GM18508 (cell line): ENCODE measurements around the gene TGFB2.

Experiments used
- ATAC-seq: cut with Tn5 transposase; IDR thresholded peaks from one replicate; pipeline ENCODE4 v1.9.1; 2021; ENCODE audit warnings: moderate number of reproducible peaks; ENCODE audit not compliant: insufficient read depth, unreplicated experiment

TGFB2 gene

DNA sequence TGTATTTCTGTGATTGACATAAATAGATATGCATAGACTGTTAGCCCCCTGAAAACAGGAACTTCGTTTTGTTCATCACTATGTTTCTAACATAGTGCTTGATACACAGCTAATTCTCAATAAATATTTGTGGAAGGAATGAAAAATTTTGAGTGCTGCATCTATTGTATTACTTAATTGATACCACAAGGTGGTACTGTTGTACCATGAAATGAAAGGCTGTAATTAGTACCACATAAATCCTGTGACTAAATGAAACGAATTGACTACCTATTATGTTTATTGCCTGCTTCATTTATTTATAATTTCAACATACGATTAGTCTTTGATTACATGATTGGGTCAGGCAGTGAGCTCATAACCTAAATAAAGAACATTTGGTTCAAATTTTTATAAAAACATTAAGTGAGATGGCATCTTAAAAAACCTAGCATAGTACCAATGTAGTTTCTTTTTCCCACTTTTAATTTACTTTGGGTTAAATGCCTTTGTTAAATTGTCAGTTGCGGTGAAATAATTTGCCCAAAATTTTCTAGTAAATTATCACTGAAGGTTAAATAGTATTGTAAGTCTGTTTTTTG is 15.0 kb upstream of the TGFB2 start:
- ATAC-seq = peak; percentile 66

DNA sequence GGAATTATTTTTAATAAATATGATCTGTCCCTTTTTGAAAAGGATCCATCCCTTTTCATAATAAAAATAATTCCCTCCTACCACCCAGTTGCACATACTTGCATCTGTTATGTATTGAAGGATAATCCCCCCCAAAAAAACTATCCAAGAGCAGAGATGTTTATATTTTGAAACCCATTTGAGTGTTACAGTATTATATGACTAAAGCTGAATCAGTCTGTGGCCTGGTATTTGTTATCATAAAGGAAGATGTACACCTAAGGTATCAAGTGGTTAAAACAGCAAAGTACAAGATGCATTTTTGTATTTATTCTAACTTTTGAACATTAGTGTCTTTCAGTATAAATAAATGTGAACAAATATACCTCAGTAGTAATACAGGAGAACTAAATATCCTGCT is 12.7 kb upstream of the TGFB2 start:
- no peak for ATAC-seq

DNA sequence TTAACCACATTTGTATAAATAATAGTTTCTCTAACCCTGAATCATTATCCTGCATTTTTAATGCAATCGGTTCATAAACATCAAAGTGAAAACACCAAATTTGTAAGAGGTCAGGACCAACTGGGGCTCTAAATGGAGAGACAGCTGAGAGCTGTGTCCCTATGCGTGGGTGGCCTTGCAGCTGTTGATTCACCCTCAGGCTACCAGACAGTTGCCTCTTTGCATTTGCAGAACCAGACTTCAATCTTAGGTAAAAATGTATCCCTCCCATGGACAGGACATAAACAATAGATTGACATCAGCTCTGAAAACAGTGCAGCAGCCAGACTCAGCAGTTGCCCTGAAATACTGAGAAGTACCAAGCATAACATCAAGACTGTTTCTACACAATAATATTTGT is 8.8 kb upstream of the TGFB2 start:
- no peak for ATAC-seq

DNA sequence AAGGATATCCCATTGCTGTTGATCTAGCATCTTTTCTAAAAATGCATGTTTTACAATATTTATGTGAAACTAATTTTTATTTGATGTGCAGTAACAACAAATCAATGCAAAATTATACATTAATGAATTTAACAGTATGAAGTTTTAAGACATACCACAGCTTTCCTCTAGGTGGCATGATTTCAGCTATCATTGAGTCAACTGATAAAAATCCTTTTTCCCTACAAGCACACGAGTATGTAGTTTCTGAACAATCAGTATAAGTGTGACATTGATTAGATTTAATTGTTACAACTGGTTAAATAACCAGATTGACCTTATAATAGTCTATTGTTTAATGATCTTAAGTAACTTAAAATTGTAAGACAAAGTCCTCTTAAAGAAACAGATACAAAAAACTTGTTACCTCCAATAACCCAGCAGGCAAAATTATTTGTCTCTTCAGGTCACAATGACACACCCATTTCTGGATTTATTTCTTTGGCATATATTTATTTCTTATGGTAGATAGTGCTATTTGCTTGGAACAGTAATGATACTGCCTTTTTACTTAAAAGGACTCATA is 5.8 kb upstream of the TGFB2 start:
- no peak for ATAC-seq

DNA sequence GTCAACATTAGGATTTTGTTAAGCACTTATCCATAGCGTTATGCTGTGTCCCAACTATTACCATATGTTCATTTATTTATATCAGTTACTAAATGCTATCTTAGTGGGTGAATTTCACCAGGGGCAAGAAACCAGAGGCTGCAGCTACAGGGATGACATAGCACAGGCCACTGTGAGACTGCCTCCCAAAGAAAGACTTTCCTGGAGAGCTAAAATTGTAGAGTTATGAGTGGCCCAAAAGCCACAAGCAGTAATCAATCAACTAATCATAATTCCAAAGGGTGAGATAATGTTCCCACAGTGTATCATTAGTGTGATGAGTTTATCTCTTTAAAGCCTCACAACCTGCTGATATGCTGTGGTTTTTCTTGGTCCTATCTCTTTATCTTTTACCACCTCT is 3.8 kb upstream of the TGFB2 start:
- ATAC-seq = no peak

DNA sequence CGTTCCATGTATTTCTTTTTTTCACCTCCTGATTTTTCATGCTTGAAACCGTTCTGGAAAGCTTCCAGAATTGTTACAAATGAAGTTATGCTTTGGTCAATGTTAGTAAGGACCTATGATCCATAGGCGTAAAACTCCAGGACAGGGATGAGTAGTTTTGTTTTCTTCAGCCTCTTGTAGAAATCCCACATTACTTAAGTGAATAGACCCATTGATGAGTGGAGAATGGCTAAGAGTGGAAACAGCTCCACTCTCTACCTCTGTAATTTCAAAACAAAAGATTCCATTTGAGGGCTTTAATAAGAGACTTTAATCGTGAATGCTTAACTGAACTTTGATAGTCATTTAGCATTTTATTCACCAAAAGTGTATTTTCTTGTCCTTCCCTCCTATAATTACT is 3.0 kb upstream of the TGFB2 start:
- no peak for ATAC-seq

DNA sequence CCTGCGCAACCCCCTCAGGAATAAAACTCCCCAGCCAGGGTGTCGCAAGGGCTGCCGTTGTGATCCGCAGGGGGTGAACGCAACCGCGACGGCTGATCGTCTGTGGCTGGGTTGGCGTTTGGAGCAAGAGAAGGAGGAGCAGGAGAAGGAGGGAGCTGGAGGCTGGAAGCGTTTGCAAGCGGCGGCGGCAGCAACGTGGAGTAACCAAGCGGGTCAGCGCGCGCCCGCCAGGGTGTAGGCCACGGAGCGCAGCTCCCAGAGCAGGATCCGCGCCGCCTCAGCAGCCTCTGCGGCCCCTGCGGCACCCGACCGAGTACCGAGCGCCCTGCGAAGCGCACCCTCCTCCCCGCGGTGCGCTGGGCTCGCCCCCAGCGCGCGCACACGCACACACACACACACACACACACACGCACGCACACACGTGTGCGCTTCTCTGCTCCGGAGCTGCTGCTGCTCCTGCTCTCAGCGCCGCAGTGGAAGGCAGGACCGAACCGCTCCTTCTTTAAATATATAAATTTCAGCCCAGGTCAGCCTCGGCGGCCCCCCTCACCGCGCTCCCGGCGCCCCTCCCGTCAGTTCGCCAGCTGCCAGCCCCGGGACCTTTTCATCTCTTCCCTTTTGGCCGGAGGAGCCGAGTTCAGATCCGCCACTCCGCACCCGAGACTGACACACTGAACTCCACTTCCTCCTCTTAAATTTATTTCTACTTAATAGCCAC is 696 bp downstream of the TGFB2 start:
- ATAC-seq = peak; percentile 22

DNA sequence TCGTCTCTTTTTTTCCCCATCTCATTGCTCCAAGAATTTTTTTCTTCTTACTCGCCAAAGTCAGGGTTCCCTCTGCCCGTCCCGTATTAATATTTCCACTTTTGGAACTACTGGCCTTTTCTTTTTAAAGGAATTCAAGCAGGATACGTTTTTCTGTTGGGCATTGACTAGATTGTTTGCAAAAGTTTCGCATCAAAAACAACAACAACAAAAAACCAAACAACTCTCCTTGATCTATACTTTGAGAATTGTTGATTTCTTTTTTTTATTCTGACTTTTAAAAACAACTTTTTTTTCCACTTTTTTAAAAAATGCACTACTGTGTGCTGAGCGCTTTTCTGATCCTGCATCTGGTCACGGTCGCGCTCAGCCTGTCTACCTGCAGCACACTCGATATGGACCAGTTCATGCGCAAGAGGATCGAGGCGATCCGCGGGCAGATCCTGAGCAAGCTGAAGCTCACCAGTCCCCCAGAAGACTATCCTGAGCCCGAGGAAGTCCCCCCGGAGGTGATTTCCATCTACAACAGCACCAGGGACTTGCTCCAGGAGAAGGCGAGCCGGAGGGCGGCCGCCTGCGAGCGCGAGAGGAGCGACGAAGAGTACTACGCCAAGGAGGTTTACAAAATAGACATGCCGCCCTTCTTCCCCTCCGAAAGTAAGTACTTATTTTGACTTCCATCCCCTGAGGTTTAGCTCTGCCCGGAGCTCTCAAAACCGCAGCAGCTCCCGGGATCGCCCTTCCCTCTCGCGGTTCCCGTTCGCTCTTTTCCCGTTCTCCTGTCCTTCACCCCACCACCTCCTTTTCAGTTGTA is 1.5 kb downstream of the TGFB2 start:
- no peak for ATAC-seq

DNA sequence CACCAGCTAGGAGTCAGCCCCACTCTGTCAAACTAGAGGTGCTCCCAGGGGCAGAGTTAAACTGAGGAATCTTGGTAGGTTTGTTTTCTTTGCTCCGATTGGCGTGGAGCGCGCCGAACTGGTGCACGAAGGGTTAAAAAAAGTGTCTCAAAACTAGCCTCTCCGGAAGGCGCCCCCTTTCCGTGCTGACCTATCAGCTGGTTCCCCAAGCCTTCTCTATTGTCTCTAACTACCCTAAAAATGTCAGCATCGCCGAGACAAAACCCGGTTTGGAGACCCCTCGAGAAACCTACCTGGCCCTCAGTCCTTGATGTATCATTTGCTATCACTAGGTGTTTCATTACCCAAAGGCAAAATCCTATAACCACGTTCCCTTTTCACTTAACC is 2.2 kb downstream of the TGFB2 start:
- ATAC-seq = no peak

DNA sequence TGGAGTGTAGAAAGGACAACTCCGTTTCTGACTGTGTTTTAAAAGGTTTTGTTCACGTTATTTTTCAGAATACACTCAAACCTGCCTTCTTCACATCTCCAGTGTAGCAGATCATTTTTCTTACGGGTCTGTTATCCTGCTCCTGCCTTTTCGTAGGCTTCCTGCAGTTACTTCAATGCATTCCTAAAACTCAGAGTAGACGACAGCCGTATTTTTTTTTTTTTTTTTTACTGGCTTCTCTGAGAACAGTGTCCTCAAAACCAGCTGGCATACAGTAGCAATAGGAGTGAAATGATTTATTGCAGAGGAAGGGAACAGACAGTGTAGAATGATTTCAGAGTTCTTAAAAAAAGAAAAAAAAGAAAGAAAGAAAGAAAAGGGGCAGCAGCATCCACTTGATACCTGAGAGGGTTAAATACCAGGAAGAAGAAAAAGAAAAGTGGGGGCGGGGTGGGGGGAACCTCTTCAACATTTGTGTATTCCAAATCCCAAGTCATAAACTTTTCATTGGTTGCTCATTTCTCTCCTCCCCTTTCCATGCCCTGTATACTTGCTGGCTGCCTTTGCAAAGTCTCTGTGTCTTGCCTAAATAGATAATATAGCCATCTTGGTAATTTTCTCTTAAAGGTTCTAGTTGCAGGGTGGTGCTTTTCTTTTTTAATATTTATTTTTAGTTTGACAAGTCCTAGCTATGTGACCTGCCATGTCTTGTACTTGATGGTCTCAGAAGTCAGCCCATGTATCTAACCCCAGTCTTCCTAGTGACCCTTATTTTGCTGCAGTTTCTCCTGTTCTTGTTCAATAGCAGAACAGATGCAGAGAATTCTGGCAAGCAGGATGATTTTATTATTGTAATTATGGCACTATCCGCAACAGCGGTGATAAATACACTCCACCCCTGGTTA is 2.8 kb downstream of the TGFB2 start:
- no peak for ATAC-seq

DNA sequence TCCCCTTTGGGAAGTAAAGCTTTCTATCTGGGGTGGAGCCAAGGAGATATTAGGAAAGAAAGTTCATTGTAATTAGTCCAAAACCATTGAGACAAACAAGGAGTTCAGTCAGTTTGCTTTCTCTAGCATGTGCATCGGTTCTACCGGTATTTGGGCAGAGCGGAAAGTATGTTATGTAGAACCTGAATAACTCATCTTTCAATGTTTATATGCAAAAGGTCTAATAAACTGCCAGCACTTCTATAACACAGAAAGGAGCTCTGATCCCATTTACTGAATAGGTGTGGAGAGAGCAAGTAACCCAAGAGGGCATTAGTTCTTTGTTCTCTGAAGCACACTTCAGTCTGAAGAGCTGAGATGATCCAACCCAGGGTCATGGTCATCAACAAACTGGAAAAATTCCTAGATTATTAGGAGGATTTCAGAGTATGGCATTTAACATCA is 3.5 kb downstream of the TGFB2 start:
- no peak for ATAC-seq

DNA sequence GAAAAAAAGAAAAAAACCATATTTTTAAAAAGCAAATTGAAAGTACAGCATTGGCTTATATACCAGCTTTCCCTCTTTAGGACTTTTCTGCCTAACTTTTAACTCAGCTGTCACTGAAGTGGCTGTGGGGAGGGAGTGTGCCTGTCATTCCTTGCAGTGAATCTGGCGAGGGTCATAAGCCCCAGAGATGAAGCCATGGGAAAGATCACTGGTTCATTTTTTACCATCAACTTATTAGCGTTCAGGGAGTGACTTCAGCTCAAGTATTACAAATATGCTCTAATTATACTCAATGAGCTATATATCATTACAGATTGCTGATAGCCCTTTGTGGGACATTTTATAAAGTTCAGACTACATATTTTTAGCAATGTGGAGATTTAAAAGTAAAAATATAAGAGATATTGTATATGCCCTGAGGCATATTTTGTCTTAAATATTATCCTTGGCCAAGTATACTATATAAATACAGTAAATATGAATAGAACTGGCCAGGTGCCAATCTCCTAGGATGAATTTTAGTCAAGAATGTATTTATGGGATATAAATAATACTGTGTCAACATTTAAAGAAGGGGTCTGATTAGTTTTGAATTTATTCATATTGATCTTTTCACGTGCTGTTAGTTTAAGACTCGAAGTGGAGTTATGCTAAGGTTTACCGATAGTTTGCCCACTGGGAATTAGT is 4.4 kb downstream of the TGFB2 start:
- no peak for ATAC-seq

DNA sequence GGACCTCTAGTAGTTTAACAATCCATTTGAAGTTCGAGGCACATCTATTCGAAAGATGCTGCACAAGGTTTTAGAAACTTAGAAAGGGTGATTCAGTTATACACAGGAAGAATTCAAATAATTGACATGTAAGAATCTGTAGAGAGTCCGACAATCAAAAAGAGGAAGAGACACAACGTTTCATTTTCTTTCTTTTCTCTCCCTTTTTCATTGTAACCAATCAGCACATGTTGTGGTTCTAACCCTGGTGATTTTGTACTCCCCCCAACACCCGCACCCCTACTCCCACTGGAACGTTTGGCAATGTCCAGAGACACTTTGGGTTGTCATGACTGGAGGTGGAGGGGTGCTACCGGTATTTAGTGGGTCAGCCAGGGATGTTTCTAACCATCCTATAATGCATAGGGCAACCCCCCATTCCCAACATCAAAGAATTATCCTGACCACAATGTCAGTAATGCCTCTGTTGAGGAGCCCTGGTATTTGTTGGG is 4.9 kb downstream of the TGFB2 start:
- ATAC-seq = no peak

DNA sequence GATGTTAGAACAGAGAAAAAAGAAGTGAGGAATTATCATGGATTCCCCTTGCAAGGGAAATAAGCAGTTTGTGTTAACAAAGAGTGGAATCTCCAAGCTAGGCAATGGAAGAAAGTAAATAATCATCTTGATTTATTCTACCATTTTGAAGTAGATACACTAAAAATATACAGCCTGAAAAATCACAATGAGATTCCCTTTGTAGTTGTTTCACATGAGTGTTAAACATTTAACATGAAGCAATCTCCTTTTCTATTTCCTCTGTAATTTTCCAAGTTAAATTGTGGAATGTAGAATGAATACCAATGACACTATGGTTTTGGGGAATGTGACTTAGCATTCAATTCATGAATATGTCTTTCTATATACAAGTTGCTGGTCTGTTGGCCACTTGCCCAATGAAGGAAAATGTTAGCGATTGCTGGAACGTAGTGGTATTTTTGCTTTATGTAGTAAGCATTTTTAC is 5.7 kb downstream of the TGFB2 start:
- no peak for ATAC-seq

DNA sequence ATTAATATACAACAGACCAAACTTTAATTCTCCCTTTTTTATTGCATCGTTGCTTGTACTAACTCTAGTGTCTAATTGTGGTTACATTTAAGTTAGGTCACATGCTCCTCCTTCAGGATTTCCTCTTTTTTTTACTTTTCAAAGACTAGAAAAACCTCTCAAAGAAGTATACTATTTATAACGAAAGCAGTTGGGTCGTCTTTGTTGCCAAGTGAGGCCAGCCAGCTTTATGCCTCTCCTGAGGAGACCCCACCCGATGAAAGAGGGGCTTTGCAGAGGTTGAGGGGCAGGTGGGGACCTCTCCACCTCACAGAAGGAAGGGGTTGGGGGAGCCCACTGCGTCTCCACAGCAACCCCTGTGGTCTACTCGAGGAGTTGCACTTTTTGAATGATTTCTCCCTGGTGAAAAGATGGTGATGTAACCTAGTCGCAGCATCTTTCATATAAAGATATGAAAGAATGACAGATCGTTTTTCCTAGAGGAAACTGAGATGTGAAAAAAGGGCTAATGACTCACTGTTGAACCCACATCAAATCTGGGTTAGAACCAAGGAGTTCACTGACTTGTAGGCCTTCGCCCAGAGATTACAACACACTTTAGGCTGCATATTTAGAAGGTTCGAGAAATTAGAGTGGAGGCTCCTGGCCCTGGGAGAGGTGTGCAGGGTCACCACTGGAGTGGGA is 6.4 kb downstream of the TGFB2 start:
- ATAC-seq = peak; percentile 54

DNA sequence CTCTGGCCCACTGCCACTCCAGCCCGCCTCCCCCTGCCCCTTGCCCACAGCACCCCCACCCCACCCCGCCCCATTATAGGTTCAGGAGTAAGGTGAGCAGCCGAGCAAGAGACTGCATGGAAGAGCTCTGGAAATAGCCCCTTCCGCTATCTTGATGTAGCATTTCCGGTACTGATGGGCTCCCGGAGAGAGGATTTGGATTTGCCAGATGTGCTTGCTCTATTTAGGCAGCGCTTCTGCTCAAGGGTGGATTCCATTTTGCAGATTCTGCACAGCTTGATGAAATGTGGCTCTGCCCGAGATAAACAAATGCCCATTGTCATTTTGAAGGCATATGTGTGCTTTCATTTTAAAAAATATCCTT is 6.9 kb downstream of the TGFB2 start:
- no peak for ATAC-seq

DNA sequence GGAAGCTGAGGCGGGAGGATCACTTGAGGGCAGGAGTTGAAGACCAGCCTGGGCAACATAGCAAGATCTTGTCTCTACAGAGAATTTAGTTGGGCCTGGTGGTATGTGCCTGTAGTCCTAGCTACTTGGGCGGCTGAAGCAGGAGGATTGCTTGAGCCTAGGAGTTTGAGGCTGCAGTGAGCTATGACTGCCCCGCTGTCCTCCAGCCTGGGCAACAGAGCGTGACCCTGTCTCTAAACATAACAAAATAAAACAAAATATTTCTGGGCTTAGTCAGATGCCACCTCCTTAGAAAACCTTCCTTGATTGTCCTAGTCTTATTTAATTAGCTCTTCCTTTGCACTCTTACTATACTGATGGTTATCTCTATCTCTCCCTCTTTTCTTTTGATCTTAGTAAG is 8.5 kb downstream of the TGFB2 start:
- ATAC-seq = no peak

DNA sequence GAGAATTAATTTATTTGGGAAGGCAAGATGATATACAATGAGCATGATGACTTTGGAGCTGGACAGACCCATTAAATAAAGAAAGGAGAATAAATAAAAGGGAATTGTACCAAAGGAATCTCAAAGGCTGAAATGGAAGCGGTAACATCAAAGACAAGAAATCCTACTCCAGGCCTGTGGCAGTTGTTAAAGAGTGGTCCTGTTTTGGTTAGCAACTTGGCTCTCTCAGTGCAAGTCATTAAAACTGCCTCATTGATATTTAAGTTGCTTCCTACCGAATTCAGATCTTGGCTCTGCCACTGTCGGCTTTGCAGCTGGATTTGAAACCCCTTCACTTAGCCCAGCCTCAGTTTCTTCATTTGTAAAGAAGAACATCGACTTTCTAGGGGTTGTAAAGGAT is 10.1 kb downstream of the TGFB2 start:
- no peak for ATAC-seq
